ENCODE results near the gene PARD3B.

PARD3B gene

DNA sequence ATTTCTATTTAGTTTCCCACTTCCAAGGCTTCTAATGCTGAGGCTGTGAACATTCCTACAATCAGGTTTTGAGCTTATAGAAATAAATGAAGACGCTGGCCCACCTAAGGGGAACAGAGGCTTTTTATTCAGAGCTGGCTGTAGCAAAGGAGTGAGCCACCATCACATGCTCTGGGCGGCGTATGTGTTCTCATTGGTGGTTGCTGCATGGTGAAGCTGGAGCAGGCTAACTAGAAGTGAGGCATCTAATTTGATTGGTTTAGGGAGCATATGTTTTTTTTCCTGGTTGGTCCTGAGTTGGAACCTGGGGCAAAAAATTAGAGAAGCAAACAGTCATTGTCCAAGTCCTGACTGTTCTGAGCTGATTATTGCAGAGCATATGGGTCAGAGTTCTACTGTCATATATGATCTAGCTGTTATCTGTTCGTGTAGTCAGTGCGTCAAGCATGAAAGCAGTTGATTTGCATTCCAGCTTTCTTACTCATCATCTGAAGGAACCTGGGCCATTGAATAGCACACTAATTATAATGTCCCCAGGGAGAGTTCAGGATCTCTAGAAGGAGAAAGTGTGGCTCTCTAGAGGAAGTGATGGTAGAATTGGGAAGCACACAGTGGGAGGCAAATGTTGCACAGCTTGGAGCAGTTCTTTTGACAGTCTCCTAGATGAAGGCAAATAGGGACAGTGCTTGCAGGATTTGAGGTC is 279.6 kb downstream of the PARD3B start:
- no peak overlapping the region for H3K27ac ChIP-seq (ENCODE audit: low read depth, low read length)
- TF ChIP-seq, protein P1, sequence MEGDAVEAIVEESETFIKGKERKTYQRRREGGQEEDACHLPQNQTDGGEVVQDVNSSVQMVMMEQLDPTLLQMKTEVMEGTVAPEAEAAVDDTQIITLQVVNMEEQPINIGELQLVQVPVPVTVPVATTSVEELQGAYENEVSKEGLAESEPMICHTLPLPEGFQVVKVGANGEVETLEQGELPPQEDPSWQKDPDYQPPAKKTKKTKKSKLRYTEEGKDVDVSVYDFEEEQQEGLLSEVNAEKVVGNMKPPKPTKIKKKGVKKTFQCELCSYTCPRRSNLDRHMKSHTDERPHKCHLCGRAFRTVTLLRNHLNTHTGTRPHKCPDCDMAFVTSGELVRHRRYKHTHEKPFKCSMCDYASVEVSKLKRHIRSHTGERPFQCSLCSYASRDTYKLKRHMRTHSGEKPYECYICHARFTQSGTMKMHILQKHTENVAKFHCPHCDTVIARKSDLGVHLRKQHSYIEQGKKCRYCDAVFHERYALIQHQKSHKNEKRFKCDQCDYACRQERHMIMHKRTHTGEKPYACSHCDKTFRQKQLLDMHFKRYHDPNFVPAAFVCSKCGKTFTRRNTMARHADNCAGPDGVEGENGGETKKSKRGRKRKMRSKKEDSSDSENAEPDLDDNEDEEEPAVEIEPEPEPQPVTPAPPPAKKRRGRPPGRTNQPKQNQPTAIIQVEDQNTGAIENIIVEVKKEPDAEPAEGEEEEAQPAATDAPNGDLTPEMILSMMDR (IDR thresholded peaks at IDR 0.05; ENCODE audit: insufficient read depth, low read length, poor library complexity, severe bottlenecking) = no peak
- TF ChIP-seq EZH2phosphoT487 (conservative IDR thresholded peaks at IDR 0.05; ENCODE audit: low read length) = no peak
- no peak overlapping the region for H3K9ac ChIP-seq (ENCODE audit: low read length)
- H3K9me3 ChIP-seq (ENCODE audit: insufficient read depth, low read length) = no peaks in the 10 kb centered on the region
- H3K79me2 ChIP-seq (ENCODE audit: insufficient read depth, low read length) = no peaks in the 10 kb centered on the region
- no peaks in the 10 kb centered on the region for H4K20me1 ChIP-seq (ENCODE audit: low read depth, low read length)
- H3K27me3 ChIP-seq (ENCODE audit: low read length) = no peaks in the 10 kb centered on the region
- H3K36me3 ChIP-seq (ENCODE audit: low read length) = no peaks in the 10 kb centered on the region
- no peak overlapping the region for H2AFZ ChIP-seq (ENCODE audit: low read depth, low read length, severe bottlenecking)
- no peaks in the 10 kb centered on the region for H3K9me2 ChIP-seq (replicated peaks; ENCODE audit: insufficient read depth, low read length)
- H3F3A ChIP-seq (ENCODE audit: insufficient read depth) = no peaks in the 10 kb centered on the region
- H3K4me2 ChIP-seq (ENCODE audit: low read depth, low read length, poor library complexity, severe bottlenecking) = no peak overlapping the region
- H3K4me3 ChIP-seq (ENCODE audit: insufficient read depth, low read length, poor library complexity, severe bottlenecking) = no peak overlapping the region

DNA sequence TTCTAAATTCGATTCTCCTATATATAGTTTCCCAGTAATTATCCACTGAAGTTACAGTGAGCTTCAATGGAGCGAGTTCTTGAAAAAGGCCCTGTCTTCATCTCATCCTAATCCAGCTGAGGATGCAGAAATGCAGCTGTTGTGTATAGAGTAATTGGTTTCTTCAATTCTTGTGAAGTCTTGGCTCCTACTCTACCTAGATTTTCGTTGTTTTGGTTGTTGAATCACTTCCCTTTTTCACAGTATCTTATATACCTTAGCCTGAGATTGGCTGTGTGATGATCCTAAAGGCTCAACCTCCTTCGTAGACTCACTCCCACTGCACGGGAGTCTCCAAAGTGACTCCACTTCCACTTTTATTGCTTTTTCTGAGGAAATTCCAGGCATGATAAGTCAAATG is 280.4 kb downstream of the PARD3B start:
- Histone ChIP-seq H4K20me1 (ENCODE audit: low read depth, low read length) (no peaks in the 10 kb centered on the region), H3K9me3 (ENCODE audit: insufficient read depth, low read length) (no peaks in the 10 kb centered on the region), H3K9me2 (replicated peaks; ENCODE audit: insufficient read depth, low read length) (no peaks in the 10 kb centered on the region), H3F3A (ENCODE audit: insufficient read depth) (no peaks in the 10 kb centered on the region), H3K36me3 (ENCODE audit: low read length) (no peaks in the 10 kb centered on the region), H3K4me2 (ENCODE audit: low read depth, low read length, poor library complexity, severe bottlenecking) (no peak overlapping the region), H3K9ac (ENCODE audit: low read length) (no peak overlapping the region), H3K4me3 (ENCODE audit: insufficient read depth, low read length, poor library complexity, severe bottlenecking) (no peak overlapping the region), H3K79me2 (ENCODE audit: insufficient read depth, low read length) (no peaks in the 10 kb centered on the region), H2AFZ (ENCODE audit: low read depth, low read length, severe bottlenecking) (no peak overlapping the region), H3K27me3 (ENCODE audit: low read length) (no peaks in the 10 kb centered on the region), H3K27ac (ENCODE audit: low read depth, low read length) (no peak overlapping the region)
- TF ChIP-seq, protein P1 (IDR thresholded peaks at IDR 0.05; ENCODE audit: insufficient read depth, low read length, poor library complexity, severe bottlenecking) = no peak
- TF ChIP-seq EZH2phosphoT487 (conservative IDR thresholded peaks at IDR 0.05; ENCODE audit: low read length) = no peak

- no peaks in the 10 kb centered on the region for H3K79me2 ChIP-seq (ENCODE audit: insufficient read depth, low read length)
- no peaks in the 10 kb centered on the region for H3K36me3 ChIP-seq (ENCODE audit: low read length)
- no peaks in the 10 kb centered on the region for H4K20me1 ChIP-seq (ENCODE audit: low read depth, low read length)
- H3F3A ChIP-seq (ENCODE audit: insufficient read depth) = no peaks in the 10 kb centered on the region
- H3K27me3 ChIP-seq (ENCODE audit: low read length) = no peaks in the 10 kb centered on the region
- TF ChIP-seq, protein P1 (IDR thresholded peaks at IDR 0.05; ENCODE audit: insufficient read depth, low read length, poor library complexity, severe bottlenecking) = no peak
- no peak for TF ChIP-seq EZH2phosphoT487 (conservative IDR thresholded peaks at IDR 0.05; ENCODE audit: low read length)
- H2AFZ ChIP-seq (ENCODE audit: low read depth, low read length, severe bottlenecking) = no peak overlapping the region
- no peaks in the 10 kb centered on the region for H3K9me2 ChIP-seq (replicated peaks; ENCODE audit: insufficient read depth, low read length)
- no peak overlapping the region for H3K4me2 ChIP-seq (ENCODE audit: low read depth, low read length, poor library complexity, severe bottlenecking)
- H3K27ac ChIP-seq (ENCODE audit: low read depth, low read length) = no peak overlapping the region
- H3K9ac ChIP-seq (ENCODE audit: low read length) = no peak overlapping the region
- no peaks in the 10 kb centered on the region for H3K9me3 ChIP-seq (ENCODE audit: insufficient read depth, low read length)
- no peak overlapping the region for H3K4me3 ChIP-seq (ENCODE audit: insufficient read depth, low read length, poor library complexity, severe bottlenecking)
Measured at GRCh38 chr2:204827701-204828590, 282.7 kb downstream of the PARD3B start.

All from SU-DHL-6 (cell line).